NCI-H1417 (cell line): ENCODE results near the gene DENND2A.

Experiments used
- DNase-seq, 3 experiments: peaks; one replicate each; lab custom pipeline; 2025; lab: John Stamatoyannopoulos, UW

Gene DENND2A

GRCh38 chr7:140619176-140619575 is 21.4 kb downstream of the DENND2A start:
- DNase-seq: no peak

- DNase-seq: no peak
These were observed 22.3 kb downstream of the DENND2A start for GRCh38 chr7:140618306-140618705.

GRCh38 chr7:140617081-140617480 is 23.5 kb downstream of the DENND2A start:
- no peak for DNase-seq

DNA sequence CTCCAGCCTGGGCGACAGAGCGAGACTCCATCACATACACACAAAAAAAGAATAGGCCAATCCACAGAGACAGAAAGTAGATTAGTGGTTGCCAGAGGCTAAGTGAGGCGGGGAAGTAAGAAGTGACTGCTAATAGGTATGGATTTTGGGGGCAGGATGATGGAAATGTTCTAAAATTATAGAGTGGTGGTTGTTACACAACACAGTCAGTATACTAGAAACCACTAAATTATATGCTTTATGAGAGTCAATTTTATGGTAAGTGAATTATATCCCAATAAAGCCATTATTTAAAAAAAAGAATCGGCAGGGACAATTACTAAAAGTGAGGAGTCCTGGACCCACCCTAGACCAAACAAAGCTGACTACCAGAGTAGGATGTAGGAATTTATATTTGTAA is 24.3 kb downstream of the DENND2A start:
- no peak for DNase-seq

- no peak for DNase-seq
These were observed 29.0 kb downstream of the DENND2A start for GRCh38 chr7:140611641-140612040.

GRCh38 chr7:140610204-140611165 is 30.1 kb downstream of the DENND2A start:
- no peak for DNase-seq

GRCh38 chr7:140609646-140610045 is 31.0 kb downstream of the DENND2A start:
- no peak for DNase-seq

- DNase-seq: no peak
These were observed 33.1 kb downstream of the DENND2A start for GRCh38 chr7:140607441-140607989.

DNA sequence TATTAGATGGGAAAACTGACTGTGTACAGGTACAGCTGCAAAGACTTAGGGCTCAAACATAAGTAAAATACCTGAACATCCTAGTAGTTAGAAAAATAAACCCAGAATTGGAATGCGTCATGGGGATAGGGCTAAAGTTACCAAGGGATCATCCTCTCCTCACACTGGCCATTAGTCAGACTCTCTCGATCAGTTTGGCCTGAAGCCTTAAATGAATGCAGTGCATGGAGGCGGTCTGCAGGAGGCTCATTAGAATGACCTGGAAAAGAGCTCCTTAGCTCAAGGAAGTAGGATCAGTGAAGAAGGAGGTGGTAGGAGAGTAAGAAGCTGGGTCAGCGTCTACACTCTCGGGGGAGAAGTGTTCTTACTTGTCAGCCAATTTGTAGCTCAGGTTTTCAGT is 35.3 kb downstream of the DENND2A start:
- no peak for DNase-seq

DNA sequence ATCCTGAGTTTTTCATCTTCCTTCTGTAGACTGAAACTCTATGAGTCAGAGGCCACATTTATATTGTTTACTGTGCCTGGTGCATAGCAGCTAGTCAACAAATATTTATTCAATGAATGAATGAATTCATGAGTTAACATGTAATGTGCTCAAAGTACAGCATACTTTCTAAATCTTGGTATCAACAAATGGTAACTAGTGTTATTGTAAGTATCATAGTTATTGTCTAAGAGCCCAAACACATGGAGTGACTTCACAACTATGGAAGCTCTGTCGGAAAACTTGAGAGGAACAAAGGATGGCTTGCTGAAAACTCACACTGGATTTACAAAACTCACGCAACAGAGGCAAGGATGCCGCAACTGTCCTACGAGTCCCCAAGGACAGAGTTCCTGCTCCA is 35.9 kb downstream of the DENND2A start:
- no peak for DNase-seq

DNA sequence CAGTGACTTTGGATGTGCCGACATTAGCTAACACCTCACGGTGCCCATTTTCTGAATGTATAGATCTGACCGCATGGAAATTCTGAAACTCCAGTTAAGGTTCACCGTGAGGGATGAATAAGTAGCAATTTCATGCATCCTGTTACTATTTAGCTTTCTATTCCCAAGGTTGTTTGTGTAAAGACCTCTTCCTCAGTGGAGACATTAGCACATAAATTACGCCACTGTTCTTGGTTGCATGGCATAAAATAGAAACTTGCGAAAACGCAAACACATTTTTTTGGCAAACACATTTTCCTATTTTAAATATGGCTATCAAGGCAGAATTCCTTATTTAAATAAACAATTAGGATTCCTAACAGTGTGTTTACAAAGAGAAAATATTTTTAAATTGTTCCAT is 36.5 kb downstream of the DENND2A start:
- DNase-seq: no peak

DNA sequence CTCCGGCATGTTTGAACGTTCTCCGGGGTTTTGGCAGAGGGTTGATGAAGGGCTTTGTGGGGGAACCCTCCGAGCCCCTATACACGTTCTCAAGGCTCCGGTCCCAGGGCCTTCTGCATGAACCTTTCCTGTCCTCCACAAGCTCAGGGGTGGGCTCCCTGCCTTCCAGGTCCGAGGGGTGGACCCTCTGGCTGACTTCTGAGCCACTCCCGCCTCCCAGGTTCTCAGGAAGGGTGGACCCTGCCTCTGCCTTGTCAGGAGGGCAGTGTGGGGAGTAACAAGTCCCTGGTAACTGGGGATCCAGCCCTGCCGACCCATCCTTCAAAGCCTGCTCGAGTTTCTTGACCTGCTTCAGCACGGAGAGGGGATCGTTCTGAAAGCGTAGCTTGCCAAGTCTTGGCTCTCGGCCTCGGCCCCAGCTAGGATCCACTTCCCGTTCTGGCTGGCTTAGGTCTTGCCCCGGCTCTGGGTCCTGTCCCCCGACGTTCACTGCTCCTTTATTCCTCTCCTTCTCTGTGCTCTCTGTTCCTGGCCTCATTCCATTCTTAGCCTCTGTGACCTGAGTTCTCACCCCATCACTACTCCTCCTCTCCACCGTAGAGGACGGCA is 38.9 kb downstream of the DENND2A start:
- no peak for DNase-seq

DNA sequence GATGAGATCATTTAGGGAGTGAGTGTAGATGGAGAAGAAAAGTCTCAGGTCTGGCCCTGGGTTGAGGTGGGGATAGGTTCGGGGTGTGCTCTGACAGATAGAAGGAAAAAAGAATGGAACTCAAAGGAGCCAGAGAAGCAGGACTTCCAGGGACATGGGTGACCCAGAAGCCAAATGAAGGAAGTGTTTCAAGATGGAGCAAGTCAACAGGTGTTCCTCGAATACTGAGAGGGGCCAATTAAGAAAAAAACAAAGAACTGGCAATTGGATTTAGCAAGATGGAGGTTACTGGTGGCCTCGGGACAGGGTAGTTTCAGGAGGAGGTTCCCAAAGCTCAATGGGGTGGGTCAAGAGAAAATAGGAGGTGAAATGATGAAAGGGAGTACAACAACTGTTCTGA is 40.3 kb downstream of the DENND2A start:
- DNase-seq: no peak

- DNase-seq: no peak
These were observed 43.1 kb downstream of the DENND2A start for GRCh38 chr7:140597428-140597949.

GRCh38 chr7:140596519-140597427 is 43.8 kb downstream of the DENND2A start:
- DNase-seq: no peak

DNA sequence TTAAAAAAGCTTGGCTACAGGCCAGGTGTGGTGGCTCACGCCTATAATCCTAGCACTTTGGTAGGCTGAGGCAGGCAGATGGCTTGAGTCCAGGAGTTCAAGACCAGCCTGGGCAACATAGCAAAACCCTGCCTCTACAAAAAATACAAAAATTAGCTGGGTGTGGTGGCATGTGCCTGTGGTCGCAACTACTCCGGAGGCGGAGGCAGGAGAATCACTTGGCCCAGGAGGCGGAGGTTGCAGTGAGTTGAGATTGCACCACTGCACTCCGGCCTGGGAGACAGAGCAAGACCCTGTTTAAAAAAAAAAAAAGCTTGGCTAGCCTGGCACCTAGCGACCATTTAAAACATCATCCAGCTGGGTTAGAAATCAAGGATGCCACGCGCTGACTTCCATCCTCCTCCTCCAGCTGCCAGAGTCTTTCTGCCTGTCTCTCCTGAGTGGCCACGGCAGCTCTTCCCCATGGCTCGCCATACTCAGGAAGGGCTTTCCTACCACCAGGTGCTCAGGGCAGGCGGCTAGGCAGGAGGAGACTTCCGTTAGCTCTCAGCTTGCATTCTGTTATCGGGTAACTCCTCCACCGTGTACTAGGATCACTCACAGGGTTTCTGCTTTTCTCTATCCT is 45.0 kb downstream of the DENND2A start:
- no peak for DNase-seq

DNA sequence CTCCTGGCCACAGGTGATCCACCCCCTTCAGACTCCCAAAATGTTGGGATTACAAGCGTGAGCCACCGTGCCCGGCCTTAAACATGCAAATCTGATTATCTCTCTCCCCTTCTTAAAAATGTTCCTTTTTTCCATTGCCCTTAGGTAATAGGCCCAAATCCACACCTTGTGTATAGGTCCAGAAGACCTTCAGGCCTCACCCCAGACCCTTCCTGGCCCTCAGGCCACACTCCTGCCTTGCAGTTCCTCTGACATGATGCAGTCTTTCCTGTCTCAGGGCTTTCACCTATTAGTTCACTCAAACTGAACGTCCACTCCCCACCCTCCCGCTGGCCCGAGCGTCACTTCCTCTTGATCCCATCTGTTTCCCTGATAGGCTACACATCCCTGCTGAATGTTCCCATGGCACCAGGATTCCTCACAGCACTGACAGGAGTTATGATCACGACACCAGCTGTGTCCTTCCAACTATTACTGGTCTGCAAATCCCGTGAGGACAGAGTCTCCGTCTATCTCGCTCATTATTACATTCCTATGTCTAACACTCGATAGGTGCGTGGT is 46.4 kb downstream of the DENND2A start:
- DNase-seq: no peak

- DNase-seq: no peak
These were observed 47.0 kb downstream of the DENND2A start for GRCh38 chr7:140593672-140593982.

DNA sequence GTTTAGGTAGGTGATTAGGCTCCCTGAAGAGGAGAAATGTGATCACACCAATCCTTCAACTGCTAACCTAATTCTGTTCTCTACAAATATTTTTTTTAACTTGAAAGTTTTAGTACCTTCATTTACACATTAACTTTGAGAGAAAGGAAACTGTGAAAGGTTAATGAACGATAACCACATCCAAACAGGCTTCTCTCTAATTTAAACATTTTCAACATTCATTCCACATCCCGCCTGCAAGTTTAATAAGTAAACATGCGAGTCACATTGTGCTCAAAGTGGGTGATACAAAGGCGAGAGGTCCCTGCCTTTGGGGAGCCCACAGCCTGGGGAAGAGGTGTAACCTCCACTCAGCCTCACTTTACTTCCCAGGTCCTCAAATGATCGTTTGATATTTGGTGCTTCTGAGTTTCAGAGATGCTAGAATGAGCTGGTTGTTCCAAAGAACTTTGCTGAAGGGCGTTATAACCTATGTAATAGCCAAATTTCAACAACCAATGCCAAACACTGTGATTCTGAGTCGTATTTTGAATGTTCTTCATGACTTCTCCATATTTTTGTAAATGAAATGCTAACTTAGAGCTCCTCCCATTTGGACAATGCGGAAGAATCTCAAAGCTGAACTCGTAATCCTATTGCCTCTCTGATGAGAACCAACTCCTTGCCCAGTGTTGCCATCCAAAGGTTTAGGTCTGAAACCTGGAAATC is 47.5 kb downstream of the DENND2A start:
- no peak for DNase-seq

- no peak for DNase-seq
These were observed 49.3 kb downstream of the DENND2A start for GRCh38 chr7:140591180-140591902.
